CD4-positive, CD25-positive, alpha-beta regulatory T cell (primary cell): ENCODE data around the gene CHIT1. TPM values are rescaled to one million over a fixed set of nuclear protein-coding genes. Genes with fewer than 3 reads are reported as not detected.
"Not testable (repeated sequence)": the region's sequence is repeated elsewhere in the genome, so short reads cannot be mapped to it uniquely, and the experiment has no call there.

Experiments used
- ATAC-seq, 2 donors: fragments of 150-1000 bp; cut with Tn5 transposase; one replicate each; pipeline ENCODE4 v1.10.0; 2021; ENCODE audit warnings: low read depth in 2 of 2, moderate number of reproducible peaks in 2 of 2, moderate library complexity in 1 of 2
- DNase-seq, 3 donors: peaks; one replicate each; pipeline versions ENCODE4 v3.0.0 to v3.0.0-alpha.2; 2012 to 2022; ENCODE audit warnings: mixed read lengths in 1 of 3
- H3K27ac ChIP-seq: one replicate; pipeline ENCODE4 v1.7.0; 2013; ENCODE audit warnings: mild to moderate bottlenecking, low read length; ENCODE audit not compliant: insufficient read depth, poor library complexity, severe bottlenecking
- H3K27me3 ChIP-seq: one replicate; pipeline ENCODE4 v1.7.0; 2013; ENCODE audit warnings: low read length; ENCODE audit not compliant: control insufficient read depth, insufficient read depth
- H3K36me3 ChIP-seq: one replicate; pipeline ENCODE4 v1.7.0; 2013; ENCODE audit warnings: mild to moderate bottlenecking, low read length, moderate library complexity; ENCODE audit not compliant: control insufficient read depth, insufficient read depth
- H3K4me1 ChIP-seq: 2 replicates; pipeline ENCODE4 v1.7.0; 2013; ENCODE audit warnings: mild to moderate bottlenecking, low read length; ENCODE audit not compliant: insufficient read depth, control insufficient read depth, poor library complexity, severe bottlenecking
- H3K4me3 ChIP-seq: one replicate; pipeline ENCODE4 v1.7.0; 2013; ENCODE audit warnings: low read depth, mild to moderate bottlenecking, low read length, moderate library complexity
- H3K9me3 ChIP-seq, 2 experiments: 1 replicate in 1 of 2; 2 replicates in 1 of 2; pipeline ENCODE4 v1.7.0; 2013; ENCODE audit warnings: low read length in 2 of 2, mild to moderate bottlenecking in 1 of 2, moderate library complexity in 1 of 2; ENCODE audit not compliant: control insufficient read depth in 2 of 2
- H3K27ac Mint-ChIP-seq, 3 donors: one replicate each; pipeline ENCODE4 v1.8.0; 2020 to 2022; ENCODE audit warnings: mild to moderate bottlenecking in 3 of 3, mixed read lengths in 3 of 3, moderate library complexity in 2 of 3
- H3K27me3 Mint-ChIP-seq: one replicate; pipeline ENCODE4 v1.8.0; 2022; ENCODE audit warnings: mild to moderate bottlenecking, mixed read lengths
- H3K36me3 Mint-ChIP-seq: one replicate; pipeline ENCODE4 v1.8.0; 2020; ENCODE audit warnings: mixed read lengths
- H3K4me1 Mint-ChIP-seq, 4 donors: one replicate each; pipeline ENCODE4 v1.8.0; 2020 to 2022; ENCODE audit warnings: mixed read lengths in 4 of 4, mild to moderate bottlenecking in 1 of 4
- H3K4me3 Mint-ChIP-seq, 4 donors: one replicate each; pipeline ENCODE4 v1.8.0; 2020 to 2022; ENCODE audit warnings: mild to moderate bottlenecking in 4 of 4, mixed read lengths in 4 of 4, moderate library complexity in 3 of 4
- H3K9me3 Mint-ChIP-seq, 7 donors: one replicate each; pipeline ENCODE4 v1.8.0; 2020 to 2022; ENCODE audit warnings: mixed read lengths in 7 of 7, mild to moderate bottlenecking in 3 of 7, moderate library complexity in 2 of 7
- polyA plus RNA-seq, 4 donors: library from polyadenylated mRNA; unstranded; fragments of 300-500 nt; fragmentation: Illumina TruSeq; gene quantifications; one replicate each; pipeline ENCODE4 v1.2.3, GENCODE V29; 2021
- total RNA-seq: library from RNA; stranded (reverse); gene quantifications from one replicate; pipeline ENCODE4 v1.2.3, GENCODE V29; 2022

CHIT1 gene
- total and polyA plus RNA-seq, 5 donors from 2014 or later, result 0.17 TPM; not detected in 4

GRCh38 chr1:203241708-203242107 is 12.2 kb upstream of the CHIT1 start:
- not testable (repeated sequence) for ATAC-seq, H3K4me1 Mint-ChIP-seq, H3K36me3 ChIP-seq, H3K27ac ChIP-seq, H3K36me3 Mint-ChIP-seq, H3K4me1 ChIP-seq, H3K27ac Mint-ChIP-seq, H3K9me3 Mint-ChIP-seq, H3K9me3 ChIP-seq, DNase-seq, H3K4me3 Mint-ChIP-seq, H3K27me3 ChIP-seq, H3K4me3 ChIP-seq
- H3K27me3 Mint-ChIP-seq, result peaks cover 55% of the 10 kb centered on the region

- no peak overlapping the region for H3K4me3 Mint-ChIP-seq
- H3K27ac Mint-ChIP-seq, result no peak overlapping the region
- Histone ChIP-seq H3K36me3 (no peaks in the 10 kb centered on the region), H3K4me3 (no peak overlapping the region), H3K9me3 (peaks cover 9 to 12% of the 10 kb centered on the region in 2 experiments), H3K27ac (no peak overlapping the region), H3K27me3 (peaks cover 9% of the 10 kb centered on the region), H3K4me1 (no peaks in the 10 kb centered on the region)
- no peaks in the 10 kb centered on the region for H3K4me1 Mint-ChIP-seq
- no peak for ATAC-seq
- no peaks in the 10 kb centered on the region for H3K36me3 Mint-ChIP-seq
- no peak for DNase-seq
- peaks cover 0 to 14% (median 8%) of the 10 kb centered on the region in 7 donors for H3K9me3 Mint-ChIP-seq
- H3K27me3 Mint-ChIP-seq, result peaks cover 44% of the 10 kb centered on the region
These were observed 10.2 kb upstream of the CHIT1 start for GRCh38 chr1:203239526-203240305.

- peaks cover 9% of the 10 kb centered on the region for H3K27me3 ChIP-seq
- Mint-ChIP-seq H3K27ac (no peak overlapping the region), H3K4me1 (no peaks in the 10 kb centered on the region), H3K4me3 (no peak overlapping the region), H3K27me3 (peaks cover 39% of the 10 kb centered on the region), H3K36me3 (no peaks in the 10 kb centered on the region), H3K9me3 (peaks cover 2 to 18% (median 8%) of the 10 kb centered on the region in 7 donors)
- no peaks in the 10 kb centered on the region for H3K4me1 ChIP-seq
- no peak for ATAC-seq
- DNase-seq, result no peak
- no peak overlapping the region for H3K27ac ChIP-seq
- H3K4me3 ChIP-seq, result no peak overlapping the region
- no peaks in the 10 kb centered on the region for H3K36me3 ChIP-seq
- H3K9me3 ChIP-seq, result peaks cover 9 to 13% of the 10 kb centered on the region in 2 experiments
These were observed 9.6 kb upstream of the CHIT1 start for GRCh38 chr1:203239081-203239480.

- Histone ChIP-seq H3K27ac (no peak overlapping the region), H3K36me3 (no peaks in the 10 kb centered on the region), H3K4me1 (no peaks in the 10 kb centered on the region), H3K27me3 (peaks cover 7% of the 10 kb centered on the region), H3K9me3 (peaks cover 9 to 18% of the 10 kb centered on the region in 2 experiments), H3K4me3 (no peak overlapping the region)
- no peak for DNase-seq
- H3K4me1 Mint-ChIP-seq, result no peaks in the 10 kb centered on the region
- no peak overlapping the region for H3K27ac Mint-ChIP-seq
- peaks cover 2 to 23% (median 12%) of the 10 kb centered on the region in 7 donors for H3K9me3 Mint-ChIP-seq
- H3K4me3 Mint-ChIP-seq, result no peak overlapping the region
- no peak for ATAC-seq
- peaks cover 4% of the 10 kb centered on the region for H3K36me3 Mint-ChIP-seq
- peaks cover 34% of the 10 kb centered on the region for H3K27me3 Mint-ChIP-seq
These were observed 9.1 kb upstream of the CHIT1 start for GRCh38 chr1:203238535-203238934.

- not testable (repeated sequence) for H3K36me3 Mint-ChIP-seq, DNase-seq, H3K27ac Mint-ChIP-seq, H3K4me3 ChIP-seq, H3K27ac ChIP-seq, H3K4me1 ChIP-seq, H3K4me1 Mint-ChIP-seq, H3K36me3 ChIP-seq, H3K4me3 Mint-ChIP-seq, ATAC-seq, H3K27me3 ChIP-seq
- peaks cover 27% of the 10 kb centered on the region for H3K27me3 Mint-ChIP-seq
- H3K9me3 Mint-ChIP-seq, result peaks cover 2 to 27% (median 12%) of the 10 kb centered on the region in 7 donors
- peaks cover 9 to 18% of the 10 kb centered on the region in 2 experiments for H3K9me3 ChIP-seq
These were observed 5.4 kb upstream of the CHIT1 start for GRCh38 chr1:203234901-203235300.

- H3K4me3 ChIP-seq, result no peak overlapping the region
- no peak overlapping the region for H3K27ac ChIP-seq
- no peak for ATAC-seq
- H3K36me3 Mint-ChIP-seq, result peaks cover under 1% of the 10 kb centered on the region
- peaks cover 3% of the 10 kb centered on the region for H3K27me3 ChIP-seq
- DNase-seq, result no peak
- no peak overlapping the region for H3K27ac Mint-ChIP-seq
- peaks cover 0 to 5% (median under 1%) of the 10 kb centered on the region in 7 donors for H3K9me3 Mint-ChIP-seq
- no peaks in the 10 kb centered on the region for H3K36me3 ChIP-seq
- H3K27me3 Mint-ChIP-seq, result peaks cover 14% of the 10 kb centered on the region
- H3K4me1 Mint-ChIP-seq, result no peaks in the 10 kb centered on the region
- no peak overlapping the region for H3K4me3 Mint-ChIP-seq
- no peaks in the 10 kb centered on the region for H3K4me1 ChIP-seq
- peaks cover 0 to under 1% of the 10 kb centered on the region in 2 experiments for H3K9me3 ChIP-seq
These were observed 803 bp downstream of the CHIT1 start for GRCh38 chr1:203228670-203229069.

- no peaks in the 10 kb centered on the region for H3K9me3 ChIP-seq
- H3K4me1 Mint-ChIP-seq, result no peaks in the 10 kb centered on the region
- H3K4me1 ChIP-seq, result no peaks in the 10 kb centered on the region
- H3K4me3 Mint-ChIP-seq, result no peak overlapping the region
- peaks cover 11% of the 10 kb centered on the region for H3K27me3 Mint-ChIP-seq
- ATAC-seq (no peak), DNase-seq (no peak)
- no peaks in the 10 kb centered on the region for H3K36me3 Mint-ChIP-seq
- peaks cover 0 to 3% (median 0%) of the 10 kb centered on the region in 7 donors for H3K9me3 Mint-ChIP-seq
- no peak overlapping the region for H3K4me3 ChIP-seq
- no peaks in the 10 kb centered on the region for H3K36me3 ChIP-seq
- H3K27ac Mint-ChIP-seq, result no peak overlapping the region
- peaks cover 3% of the 10 kb centered on the region for H3K27me3 ChIP-seq
- no peak overlapping the region for H3K27ac ChIP-seq
These were observed 1.9 kb downstream of the CHIT1 start for GRCh38 chr1:203227371-203228083.
